Measurements from ENCODE around the gene ACOX3. TPM values are rescaled to one million over a fixed set of nuclear protein-coding genes. Genes with fewer than 3 reads are reported as not detected.

ACOX3 gene
- polyA plus RNA-seq, 1 donor (not counting 4 experiments of a cell fraction or from before 2014, with no cell fraction given), result 6.7 TPM

DNA sequence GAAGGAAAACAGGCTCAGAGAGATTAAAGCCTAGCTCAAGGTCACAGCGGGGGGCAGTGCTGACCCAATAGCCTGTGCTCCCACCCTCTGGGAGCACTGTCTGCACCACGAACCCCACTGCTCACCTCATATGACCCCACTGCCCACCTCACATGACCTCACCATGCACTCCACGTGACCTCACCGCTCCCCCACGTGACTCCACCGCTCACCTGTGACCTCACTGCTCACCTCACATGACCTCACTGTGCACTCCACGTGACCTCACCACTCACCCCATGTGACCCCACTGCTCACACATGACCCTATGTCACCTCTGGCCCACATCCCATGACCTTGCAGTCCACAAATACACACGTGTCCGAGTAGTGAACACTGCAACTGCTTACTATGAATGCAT is 55.4 kb downstream of the ACOX3 start:
- H3K36me3 ChIP-seq (ENCODE audit: control insufficient read depth in 2 of 2, extremely low read depth in 1 of 2, insufficient read depth in 2 of 2, low read length in 2 of 2), result peaks cover 0 to 17% of the 10 kb centered on the region in 2 experiments
- H3K4me3 ChIP-seq (ENCODE audit: control insufficient read depth in 2 of 3, extremely low read depth in 1 of 3, insufficient read depth in 2 of 3, low read depth in 1 of 3, low read length in 3 of 3), result no peak overlapping the region
- no peaks in the 10 kb centered on the region for H3K4me1 ChIP-seq (ENCODE audit: control insufficient read depth, extremely low read depth, insufficient read depth, low read length)
- no peak overlapping the region for H2AFZ ChIP-seq (ENCODE audit: control insufficient read depth, low read length)
- TF ChIP-seq EZH2 (IDR thresholded peaks at IDR 0.05; ENCODE audit: low read length), result no peak
- TF ChIP-seq, protein P1, sequence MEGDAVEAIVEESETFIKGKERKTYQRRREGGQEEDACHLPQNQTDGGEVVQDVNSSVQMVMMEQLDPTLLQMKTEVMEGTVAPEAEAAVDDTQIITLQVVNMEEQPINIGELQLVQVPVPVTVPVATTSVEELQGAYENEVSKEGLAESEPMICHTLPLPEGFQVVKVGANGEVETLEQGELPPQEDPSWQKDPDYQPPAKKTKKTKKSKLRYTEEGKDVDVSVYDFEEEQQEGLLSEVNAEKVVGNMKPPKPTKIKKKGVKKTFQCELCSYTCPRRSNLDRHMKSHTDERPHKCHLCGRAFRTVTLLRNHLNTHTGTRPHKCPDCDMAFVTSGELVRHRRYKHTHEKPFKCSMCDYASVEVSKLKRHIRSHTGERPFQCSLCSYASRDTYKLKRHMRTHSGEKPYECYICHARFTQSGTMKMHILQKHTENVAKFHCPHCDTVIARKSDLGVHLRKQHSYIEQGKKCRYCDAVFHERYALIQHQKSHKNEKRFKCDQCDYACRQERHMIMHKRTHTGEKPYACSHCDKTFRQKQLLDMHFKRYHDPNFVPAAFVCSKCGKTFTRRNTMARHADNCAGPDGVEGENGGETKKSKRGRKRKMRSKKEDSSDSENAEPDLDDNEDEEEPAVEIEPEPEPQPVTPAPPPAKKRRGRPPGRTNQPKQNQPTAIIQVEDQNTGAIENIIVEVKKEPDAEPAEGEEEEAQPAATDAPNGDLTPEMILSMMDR (optimal IDR thresholded peaks at IDR 0.05 in 1 of 3, IDR thresholded peaks at IDR 0.05 in 1 of 3, conservative IDR thresholded peaks at IDR 0.05 in 1 of 3; ENCODE audit: extremely low read depth in 1 of 3, insufficient read depth in 2 of 3, low read length in 3 of 3), result no peak
- no peaks in the 10 kb centered on the region for H3K27me3 ChIP-seq (ENCODE audit: control insufficient read depth, extremely low read depth, insufficient read depth, low read length)
- no peak overlapping the region for H3K9ac ChIP-seq (ENCODE audit: control insufficient read depth, extremely low read depth, insufficient read depth, low read length)
- H3K9me3 ChIP-seq (ENCODE audit: control insufficient read depth, low read depth, low read length), result no peaks in the 10 kb centered on the region
- DNase-seq (ENCODE audit: low read depth, low spot score) (no peak), FAIRE-seq (no peak)
- H3K79me2 ChIP-seq (ENCODE audit: control insufficient read depth, insufficient read depth, low read length), result no peaks in the 10 kb centered on the region
- H3K4me2 ChIP-seq (ENCODE audit: control insufficient read depth, extremely low read depth, insufficient read depth, low read depth, low read length), result no peak overlapping the region
- H3K9me1 ChIP-seq (ENCODE audit: control insufficient read depth, extremely low read depth, insufficient read depth, low read length), result no peaks in the 10 kb centered on the region
- no peaks in the 10 kb centered on the region for H4K20me1 ChIP-seq (ENCODE audit: control insufficient read depth, extremely low read depth, insufficient read depth, low read length)
- no peak overlapping the region for H3K27ac ChIP-seq (ENCODE audit: control insufficient read depth, insufficient read depth, low read length)
- dilution Hi-C loops (cut with MboI; ENCODE audit: extremely low pct_ligation_motif_present, low sequenced_read_pairs), result no loop called here

DNA sequence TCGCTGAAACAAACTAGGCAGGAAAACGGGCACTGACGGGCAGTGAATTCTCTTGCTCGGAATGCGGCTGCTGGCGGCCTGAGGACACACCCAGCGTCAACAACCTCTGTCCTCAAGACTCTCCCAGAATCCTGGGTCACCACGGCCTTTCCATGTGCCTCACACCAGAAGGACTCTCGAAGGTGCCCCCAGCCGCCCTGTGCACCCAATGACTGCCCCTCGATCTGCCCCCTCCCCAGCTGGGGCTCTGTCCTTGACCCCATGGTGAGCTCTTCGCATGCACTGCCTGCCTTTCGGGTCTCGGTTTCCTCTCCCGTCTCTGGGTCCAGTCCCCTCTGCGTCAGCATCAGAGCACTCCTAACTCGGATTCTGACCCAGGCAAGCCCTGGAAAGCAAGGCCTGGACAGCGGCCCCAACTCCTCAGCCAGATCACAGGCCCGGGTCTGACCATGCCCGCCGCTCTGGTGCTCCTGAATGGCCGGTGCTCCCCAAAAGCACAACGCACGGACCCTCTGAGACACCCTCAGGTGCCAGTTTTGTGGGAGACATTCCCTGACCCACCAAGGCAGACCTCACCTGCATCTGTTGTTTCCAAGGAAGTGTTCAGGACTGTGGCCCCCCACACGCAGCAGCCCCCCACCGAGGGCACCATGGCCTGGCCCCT is 56.0 kb downstream of the ACOX3 start:
- Histone ChIP-seq H3K4me3 (ENCODE audit: control insufficient read depth in 2 of 3, extremely low read depth in 1 of 3, insufficient read depth in 2 of 3, low read depth in 1 of 3, low read length in 3 of 3) (no peak overlapping the region), H3K9me1 (ENCODE audit: control insufficient read depth, extremely low read depth, insufficient read depth, low read length) (no peaks in the 10 kb centered on the region), H3K79me2 (ENCODE audit: control insufficient read depth, insufficient read depth, low read length) (no peaks in the 10 kb centered on the region), H3K4me2 (ENCODE audit: control insufficient read depth, extremely low read depth, insufficient read depth, low read depth, low read length) (no peak overlapping the region), H3K9me3 (ENCODE audit: control insufficient read depth, low read depth, low read length) (no peaks in the 10 kb centered on the region), H3K4me1 (ENCODE audit: control insufficient read depth, extremely low read depth, insufficient read depth, low read length) (no peaks in the 10 kb centered on the region), H3K27ac (ENCODE audit: control insufficient read depth, insufficient read depth, low read length) (no peak overlapping the region), H4K20me1 (ENCODE audit: control insufficient read depth, extremely low read depth, insufficient read depth, low read length) (no peaks in the 10 kb centered on the region), H3K27me3 (ENCODE audit: control insufficient read depth, extremely low read depth, insufficient read depth, low read length) (no peaks in the 10 kb centered on the region), H3K9ac (ENCODE audit: control insufficient read depth, extremely low read depth, insufficient read depth, low read length) (no peak overlapping the region), H3K36me3 (ENCODE audit: control insufficient read depth in 2 of 2, extremely low read depth in 1 of 2, insufficient read depth in 2 of 2, low read length in 2 of 2) (peaks cover 0 to 17% of the 10 kb centered on the region in 2 experiments), H2AFZ (ENCODE audit: control insufficient read depth, low read length) (no peak overlapping the region)
- TF ChIP-seq, protein P1 (optimal IDR thresholded peaks at IDR 0.05 in 1 of 3, IDR thresholded peaks at IDR 0.05 in 1 of 3, conservative IDR thresholded peaks at IDR 0.05 in 1 of 3; ENCODE audit: extremely low read depth in 1 of 3, insufficient read depth in 2 of 3, low read length in 3 of 3), result no peak
- TF ChIP-seq EZH2 (IDR thresholded peaks at IDR 0.05; ENCODE audit: low read length), result no peak
- DNase-seq (ENCODE audit: low read depth, low spot score) (no peak), FAIRE-seq (no peak)
- dilution Hi-C loops (cut with MboI; ENCODE audit: extremely low pct_ligation_motif_present, low sequenced_read_pairs), result no loop called here

All from keratinocyte (primary cell).